Measurements from ENCODE around the gene NTF3.

DNA sequence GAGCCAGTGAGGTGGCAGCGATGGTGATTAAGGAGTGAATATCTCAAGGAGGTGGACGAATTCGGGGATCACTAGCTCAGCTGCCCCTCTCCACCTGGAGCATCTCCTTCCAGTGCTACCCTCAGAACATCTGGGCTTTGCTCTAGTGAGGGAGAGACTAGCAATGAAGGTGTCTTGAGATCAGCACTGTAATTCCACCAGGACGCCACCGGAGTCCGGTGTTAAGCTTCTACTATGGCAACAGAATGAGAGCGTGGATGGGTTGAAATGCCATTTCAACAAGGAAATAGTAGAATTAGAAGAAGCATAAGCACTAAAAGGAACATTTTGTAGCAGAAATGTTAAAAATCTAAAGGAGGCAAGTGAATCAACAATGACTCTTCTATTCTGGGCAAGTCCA is 61.1 kb downstream of the NTF3 start:
- TF ChIP-seq, protein P1, sequence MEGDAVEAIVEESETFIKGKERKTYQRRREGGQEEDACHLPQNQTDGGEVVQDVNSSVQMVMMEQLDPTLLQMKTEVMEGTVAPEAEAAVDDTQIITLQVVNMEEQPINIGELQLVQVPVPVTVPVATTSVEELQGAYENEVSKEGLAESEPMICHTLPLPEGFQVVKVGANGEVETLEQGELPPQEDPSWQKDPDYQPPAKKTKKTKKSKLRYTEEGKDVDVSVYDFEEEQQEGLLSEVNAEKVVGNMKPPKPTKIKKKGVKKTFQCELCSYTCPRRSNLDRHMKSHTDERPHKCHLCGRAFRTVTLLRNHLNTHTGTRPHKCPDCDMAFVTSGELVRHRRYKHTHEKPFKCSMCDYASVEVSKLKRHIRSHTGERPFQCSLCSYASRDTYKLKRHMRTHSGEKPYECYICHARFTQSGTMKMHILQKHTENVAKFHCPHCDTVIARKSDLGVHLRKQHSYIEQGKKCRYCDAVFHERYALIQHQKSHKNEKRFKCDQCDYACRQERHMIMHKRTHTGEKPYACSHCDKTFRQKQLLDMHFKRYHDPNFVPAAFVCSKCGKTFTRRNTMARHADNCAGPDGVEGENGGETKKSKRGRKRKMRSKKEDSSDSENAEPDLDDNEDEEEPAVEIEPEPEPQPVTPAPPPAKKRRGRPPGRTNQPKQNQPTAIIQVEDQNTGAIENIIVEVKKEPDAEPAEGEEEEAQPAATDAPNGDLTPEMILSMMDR (IDR thresholded peaks at IDR 0.05): no peak
- no peak for TF ChIP-seq ZFX (IDR thresholded peaks at IDR 0.05; ENCODE audit: borderline replicate concordance)

Measured in 22Rv1 (cell line).